DOHH2 (cell line): ENCODE measurements around the gene MAP3K6.
"Not testable (repeated sequence)": the region's sequence is repeated elsewhere in the genome, so short reads cannot be mapped to it uniquely, and the experiment has no call there.

Source experiments
- H3F3A ChIP-seq: fragments of 200-600 bp; sonication (generic), shearing (Covaris generic); 2 replicates; pipeline ENCODE4 v1.6.0; 2016; ENCODE audit warnings: antibody characterized with exemption, mild to moderate bottlenecking; ENCODE audit not compliant: control insufficient read depth, insufficient read depth
- H3K27ac ChIP-seq: fragments of 200-600 bp; sonication (generic); 2 replicates; pipeline ENCODE4 v1.5.1; 2014; ENCODE audit warnings: low read depth, mild to moderate bottlenecking, low read length, moderate library complexity
- H3K27me3 ChIP-seq: fragments of 200-600 bp; sonication (generic); 2 replicates; pipeline ENCODE4 v1.6.1; 2014; ENCODE audit warnings: mild to moderate bottlenecking, low read length, mixed read lengths; ENCODE audit not compliant: control insufficient read depth
- H3K36me3 ChIP-seq: fragments of 200-600 bp; sonication (generic); 2 replicates; pipeline ENCODE4 v1.6.1; 2014; ENCODE audit warnings: mild to moderate bottlenecking, low read length, moderate library complexity, mixed read lengths; ENCODE audit not compliant: control insufficient read depth
- H3K4me1 ChIP-seq: fragments of 200-600 bp; sonication (generic); 2 replicates; pipeline ENCODE4 v1.6.1; 2014; ENCODE audit warnings: mild to moderate bottlenecking, low read length, mixed read lengths; ENCODE audit not compliant: control insufficient read depth
- H3K4me2 ChIP-seq: fragments of 200-600 bp; sonication (generic); 2 replicates; pipeline ENCODE4 v1.6.0; 2014; ENCODE audit warnings: mild to moderate bottlenecking, low read length, moderate library complexity
- H3K4me3 ChIP-seq: fragments of 200-600 bp; sonication (generic); 2 replicates; pipeline ENCODE4 v1.5.1; 2014; ENCODE audit warnings: mild to moderate bottlenecking, low read length, mixed read lengths
- H3K79me2 ChIP-seq: fragments of 200-600 bp; sonication (generic); 2 replicates; pipeline ENCODE4 v1.6.1; 2014; ENCODE audit warnings: mild to moderate bottlenecking, low read length, mixed read lengths; ENCODE audit not compliant: control insufficient read depth
- H3K9me2 ChIP-seq: fragments of 200-600 bp; sonication (generic); replicated peaks from 2 replicates; pipeline ENCODE4 v1.6.1; 2014; ENCODE audit warnings: mild to moderate bottlenecking, low read length, mixed read lengths; ENCODE audit not compliant: control insufficient read depth
- H3K9me3 ChIP-seq: fragments of 200-600 bp; sonication (generic); 2 replicates; pipeline ENCODE4 v1.6.1; 2014; ENCODE audit warnings: antibody characterized with exemption, low read length, mixed read lengths; ENCODE audit not compliant: control insufficient read depth, insufficient read depth
- H4K20me1 ChIP-seq: fragments of 200-600 bp; sonication (generic); 2 replicates; pipeline ENCODE4 v1.6.0; 2014; ENCODE audit warnings: low read depth, mild to moderate bottlenecking, antibody characterized with exemption, low read length, moderate library complexity; ENCODE audit not compliant: control insufficient read depth, insufficient read depth
- EZH2phosphoT487 ChIP-seq: fragments of 200-600 bp; sonication (generic); IDR thresholded peaks from 2 replicates; pipeline ENCODE4 v1.6.1; 2017; ENCODE audit warnings: borderline replicate concordance, mild to moderate bottlenecking, antibody characterized with exemption, low read length, moderate library complexity, mixed read lengths
- TF ChIP-seq, protein P1 (sequence below): fragments of 200-600 bp; sonication (generic); IDR thresholded peaks from one replicate; pipeline ENCODE4 v1.5.1; 2014; ENCODE audit warnings: antibody characterized with exemption, mild to moderate bottlenecking, low read depth, low read length; ENCODE audit not compliant: poor library complexity, severe bottlenecking

MAP3K6 gene

DNA sequence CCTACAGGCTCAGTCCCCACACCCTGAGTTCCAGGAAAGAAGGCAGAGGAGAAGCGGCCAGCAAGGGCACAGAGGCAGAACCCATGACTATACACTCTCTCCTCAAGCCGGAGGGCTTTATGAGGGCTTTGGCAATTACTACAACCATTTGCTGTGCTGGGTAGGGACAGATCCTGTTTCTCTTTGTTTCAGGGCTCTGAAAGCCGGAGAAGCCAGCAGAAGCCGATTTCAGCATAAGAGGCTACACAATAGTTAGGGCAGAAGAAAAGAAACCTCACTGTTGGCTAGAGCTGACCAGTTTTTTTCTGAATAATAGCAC, 39.6 kb upstream of the MAP3K6 start:
- H4K20me1 ChIP-seq: no peaks in the 10 kb centered on the region
- H3K9me2 ChIP-seq: no peaks in the 10 kb centered on the region
- H3F3A ChIP-seq: 0 out of 2 replicates have a peak, but pooled peaks cover 4% of the 10 kb centered on the region
- H3K27ac ChIP-seq: no peak overlapping the region
- no peaks in the 10 kb centered on the region for H3K27me3 ChIP-seq
- peaks cover 23% of the 10 kb centered on the region for H3K36me3 ChIP-seq
- H3K9me3 ChIP-seq: no peaks in the 10 kb centered on the region
- no peaks in the 10 kb centered on the region for H3K79me2 ChIP-seq
- no peak for TF ChIP-seq EZH2phosphoT487
- TF ChIP-seq, protein P1, sequence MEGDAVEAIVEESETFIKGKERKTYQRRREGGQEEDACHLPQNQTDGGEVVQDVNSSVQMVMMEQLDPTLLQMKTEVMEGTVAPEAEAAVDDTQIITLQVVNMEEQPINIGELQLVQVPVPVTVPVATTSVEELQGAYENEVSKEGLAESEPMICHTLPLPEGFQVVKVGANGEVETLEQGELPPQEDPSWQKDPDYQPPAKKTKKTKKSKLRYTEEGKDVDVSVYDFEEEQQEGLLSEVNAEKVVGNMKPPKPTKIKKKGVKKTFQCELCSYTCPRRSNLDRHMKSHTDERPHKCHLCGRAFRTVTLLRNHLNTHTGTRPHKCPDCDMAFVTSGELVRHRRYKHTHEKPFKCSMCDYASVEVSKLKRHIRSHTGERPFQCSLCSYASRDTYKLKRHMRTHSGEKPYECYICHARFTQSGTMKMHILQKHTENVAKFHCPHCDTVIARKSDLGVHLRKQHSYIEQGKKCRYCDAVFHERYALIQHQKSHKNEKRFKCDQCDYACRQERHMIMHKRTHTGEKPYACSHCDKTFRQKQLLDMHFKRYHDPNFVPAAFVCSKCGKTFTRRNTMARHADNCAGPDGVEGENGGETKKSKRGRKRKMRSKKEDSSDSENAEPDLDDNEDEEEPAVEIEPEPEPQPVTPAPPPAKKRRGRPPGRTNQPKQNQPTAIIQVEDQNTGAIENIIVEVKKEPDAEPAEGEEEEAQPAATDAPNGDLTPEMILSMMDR: no peak
- H3K4me1 ChIP-seq: peaks cover 22% of the 10 kb centered on the region
- H3K4me2 ChIP-seq: no peak overlapping the region
- no peak overlapping the region for H3K4me3 ChIP-seq

DNA sequence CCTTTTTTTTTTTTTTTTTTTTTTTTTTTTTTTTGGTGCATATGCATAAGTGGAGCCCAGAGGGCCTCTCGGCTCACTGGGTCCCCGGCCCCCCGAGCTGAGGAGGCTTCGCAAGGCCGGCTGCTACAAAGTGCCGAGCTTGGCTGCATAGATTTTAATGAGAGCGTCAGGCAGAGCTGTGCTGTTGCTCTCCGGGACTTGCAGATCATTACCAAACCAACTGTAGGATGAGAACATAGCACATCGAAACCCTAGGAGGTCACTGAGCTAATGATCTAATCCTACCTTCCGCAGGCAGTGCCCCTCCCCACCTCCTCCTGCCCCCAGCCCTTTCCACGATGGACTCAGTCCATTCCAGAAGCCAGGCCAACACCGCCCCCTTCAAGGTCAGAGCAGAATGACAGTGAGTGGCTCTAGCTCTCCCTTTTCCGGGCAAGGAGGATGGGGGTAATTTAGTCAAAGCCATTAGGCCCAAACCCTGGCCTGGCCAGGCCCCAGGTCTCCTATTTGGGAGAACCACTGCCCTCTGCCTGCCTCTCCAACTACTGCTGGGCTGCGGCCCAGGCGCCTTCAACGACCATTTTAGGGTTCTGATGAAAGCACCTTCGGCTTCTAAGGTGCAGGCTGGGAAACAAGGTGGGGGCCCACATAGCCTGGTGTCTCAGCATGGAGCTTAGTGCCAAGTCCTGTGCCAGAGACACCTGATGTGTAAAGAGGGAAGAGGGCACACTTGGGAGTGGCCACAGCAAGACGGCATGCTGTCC, 39.0 kb upstream of the MAP3K6 start:
- H3F3A ChIP-seq, H3K27ac ChIP-seq: not testable (repeated sequence)
- peaks cover 22% of the 10 kb centered on the region for H3K4me1 ChIP-seq

DNA sequence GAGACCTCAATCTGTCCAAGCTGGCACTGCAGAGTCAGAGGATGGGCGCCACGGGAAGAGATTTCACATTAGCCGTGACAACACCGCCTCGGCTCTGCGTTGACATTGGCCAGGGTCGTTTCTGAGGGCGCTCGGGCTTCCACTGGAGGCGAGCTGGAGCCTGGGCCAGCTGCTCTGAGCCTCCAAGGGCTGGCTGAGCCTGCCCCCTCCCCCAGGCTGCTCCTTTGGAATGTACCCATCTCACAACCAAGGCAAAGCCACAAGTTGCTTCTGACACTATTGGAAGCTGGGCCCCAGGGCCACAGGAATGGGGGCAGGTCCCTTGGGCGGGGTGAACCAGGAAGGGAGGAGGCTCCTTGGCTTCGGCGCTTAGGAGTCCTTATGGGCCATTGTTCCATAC, 38.3 kb upstream of the MAP3K6 start:
- TF ChIP-seq, protein P1: no peak
- TF ChIP-seq EZH2phosphoT487: no peak
- no peaks in the 10 kb centered on the region for H3K27me3 ChIP-seq
- 0 out of 2 replicates have a peak, but pooled peaks cover 4% of the 10 kb centered on the region for H3F3A ChIP-seq
- H3K36me3 ChIP-seq: peaks cover 11% of the 10 kb centered on the region
- no peaks in the 10 kb centered on the region for H4K20me1 ChIP-seq
- no peak overlapping the region for H3K4me3 ChIP-seq
- no peak overlapping the region for H3K4me2 ChIP-seq
- no peaks in the 10 kb centered on the region for H3K9me3 ChIP-seq
- no peaks in the 10 kb centered on the region for H3K9me2 ChIP-seq
- no peaks in the 10 kb centered on the region for H3K79me2 ChIP-seq
- H3K4me1 ChIP-seq: peaks cover 22% of the 10 kb centered on the region
- H3K27ac ChIP-seq: no peak overlapping the region

More for the DNA sequence above, 39.0 kb upstream of the MAP3K6 start:
- H3K79me2 ChIP-seq, H3K9me2 ChIP-seq, H3K4me3 ChIP-seq, H3K9me3 ChIP-seq, H3K27me3 ChIP-seq, H3K4me2 ChIP-seq, H4K20me1 ChIP-seq: not testable (repeated sequence)
- peaks cover 18% of the 10 kb centered on the region for H3K36me3 ChIP-seq

DNA sequence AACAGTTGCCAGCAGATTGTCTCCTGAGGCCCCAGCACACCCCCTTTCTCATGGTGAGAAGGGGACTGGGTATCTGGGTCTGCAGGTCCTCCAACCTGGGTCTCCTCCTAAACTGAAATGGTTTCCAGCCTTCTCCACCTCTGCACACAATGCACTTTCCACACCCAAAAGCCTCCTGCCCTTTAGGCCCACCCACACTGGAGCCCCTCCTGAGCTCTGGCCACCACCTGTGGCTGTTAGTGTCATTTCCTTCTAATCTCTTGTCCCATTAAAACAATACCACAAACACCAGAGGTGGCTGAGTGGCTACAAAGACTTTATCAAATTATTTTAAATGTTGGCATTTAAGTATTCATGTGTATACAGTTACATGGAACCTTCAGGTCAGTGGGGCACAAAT, 37.2 kb upstream of the MAP3K6 start:
- H3F3A ChIP-seq: 0 out of 2 replicates have a peak, but pooled peaks cover 4% of the 10 kb centered on the region
- H3K36me3 ChIP-seq: peaks cover 5% of the 10 kb centered on the region; the same call in 1 of the 2 replicates
- no peaks in the 10 kb centered on the region for H3K79me2 ChIP-seq
- TF ChIP-seq, protein P1: no peak
- no peak for TF ChIP-seq EZH2phosphoT487
- H3K9me3 ChIP-seq: no peaks in the 10 kb centered on the region
- H4K20me1 ChIP-seq: no peaks in the 10 kb centered on the region
- no peaks in the 10 kb centered on the region for H3K9me2 ChIP-seq
- no peak overlapping the region for H3K27ac ChIP-seq
- no peaks in the 10 kb centered on the region for H3K27me3 ChIP-seq
- H3K4me3 ChIP-seq: no peak overlapping the region
- peak overlapping the region; percentile 16; the same call in 1 of the 2 replicates for H3K4me2 ChIP-seq
- H3K4me1 ChIP-seq: peaks cover 22% of the 10 kb centered on the region
